ENCODE results near the gene BRI3BP. TPM values are rescaled to one million over a fixed set of nuclear protein-coding genes. Genes with fewer than 3 reads are reported as not detected.

The BRI3BP gene
- total and polyA plus RNA-seq, 2 experiments from 2014 or later: 6.1 to 14.6 TPM

GRCh38 chr12:124947561-124948398 lies 45.7 kb upstream of the BRI3BP start:
- TF ChIP-seq CTCF (IDR thresholded peaks at IDR 0.05; ENCODE audit: poor library complexity) (no peak), EZH2 (IDR thresholded peaks at IDR 0.05; ENCODE audit: borderline replicate concordance) (no peak), EZH2phosphoT487 (IDR thresholded peaks at IDR 0.05; ENCODE audit: low read depth, severe bottlenecking, unreplicated experiment) (no peak)
- Histone ChIP-seq H3K4me2 (no peak overlapping the region), H3K36me3 (replicated peaks; ENCODE audit: insufficient read depth, low read depth) (no peaks in the 10 kb centered on the region), H4K20me1 (ENCODE audit: insufficient read depth, poor library complexity, severe bottlenecking) (no peaks in the 10 kb centered on the region), H3K9me3 (ENCODE audit: low read depth) (no peaks in the 10 kb centered on the region), H2AFZ (no peak overlapping the region), H3K9me2 (replicated peaks; ENCODE audit: insufficient read depth) (no peaks in the 10 kb centered on the region), H3K27ac (no peak overlapping the region), H3K27me3 (no peaks in the 10 kb centered on the region), H3K4me3 (no peak overlapping the region), H3K4me1 (ENCODE audit: insufficient read depth) (no peaks in the 10 kb centered on the region), H3K79me2 (no peaks in the 10 kb centered on the region)
- 96% methylated on average over 20 of the region's 20 CpGs for WGBS (ENCODE audit: low lambda C conversion rate, missing lambda C conversion rate)
- no peak for DNase-seq (ENCODE audit: low spot score)

DNA sequence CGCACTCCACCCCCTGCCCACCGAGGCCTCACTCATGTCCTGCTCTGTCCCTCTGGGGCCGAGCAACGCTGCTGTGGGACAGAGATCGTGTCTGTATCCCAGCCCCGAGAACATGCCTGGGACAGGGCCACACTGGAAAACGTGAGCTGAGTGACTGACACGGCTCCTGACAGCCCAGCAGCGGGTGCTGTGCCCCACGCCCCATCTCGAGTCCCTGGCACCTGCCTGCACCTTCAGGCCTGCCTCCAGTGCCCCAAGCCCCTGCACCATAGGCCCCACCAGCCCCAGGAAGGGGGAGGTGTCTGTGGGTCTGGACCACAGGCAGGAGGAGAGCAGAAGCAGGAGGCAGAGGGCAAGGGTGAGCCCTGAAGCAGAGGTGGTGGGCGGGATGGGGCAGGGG lies 44.4 kb upstream of the BRI3BP start:
- no peak overlapping the region for H3K27ac ChIP-seq
- H3K9me2 ChIP-seq (replicated peaks; ENCODE audit: insufficient read depth): no peaks in the 10 kb centered on the region
- 93% methylated on average over 12 of the region's 12 CpGs for WGBS (ENCODE audit: low lambda C conversion rate, missing lambda C conversion rate)
- TF ChIP-seq CTCF (IDR thresholded peaks at IDR 0.05; ENCODE audit: poor library complexity) (no peak), EZH2phosphoT487 (IDR thresholded peaks at IDR 0.05; ENCODE audit: low read depth, severe bottlenecking, unreplicated experiment) (no peak)
- H3K9me3 ChIP-seq (ENCODE audit: low read depth): no peaks in the 10 kb centered on the region
- no peak overlapping the region for H3K4me3 ChIP-seq
- H3K4me1 ChIP-seq (ENCODE audit: insufficient read depth): no peaks in the 10 kb centered on the region
- no peak for DNase-seq (ENCODE audit: low spot score)
- H3K79me2 ChIP-seq: no peaks in the 10 kb centered on the region
- no peaks in the 10 kb centered on the region for H4K20me1 ChIP-seq (ENCODE audit: insufficient read depth, poor library complexity, severe bottlenecking)
- H3K27me3 ChIP-seq: no peaks in the 10 kb centered on the region
- H3K36me3 ChIP-seq (replicated peaks; ENCODE audit: insufficient read depth, low read depth): no peaks in the 10 kb centered on the region
- no peak overlapping the region for H2AFZ ChIP-seq
- no peak overlapping the region for H3K4me2 ChIP-seq

- H3K9me3 ChIP-seq (ENCODE audit: low read depth): no peaks in the 10 kb centered on the region
- H3K36me3 ChIP-seq (replicated peaks; ENCODE audit: insufficient read depth, low read depth): no peaks in the 10 kb centered on the region
- TF ChIP-seq CTCF (IDR thresholded peaks at IDR 0.05; ENCODE audit: poor library complexity): no peak
- TF ChIP-seq EZH2phosphoT487 (IDR thresholded peaks at IDR 0.05; ENCODE audit: low read depth, severe bottlenecking, unreplicated experiment): no peak
- no peak for TF ChIP-seq EZH2 (IDR thresholded peaks at IDR 0.05; ENCODE audit: borderline replicate concordance)
- H3K4me3 ChIP-seq: no peak overlapping the region
- no peaks in the 10 kb centered on the region for H4K20me1 ChIP-seq (ENCODE audit: insufficient read depth, poor library complexity, severe bottlenecking)
- no peaks in the 10 kb centered on the region for H3K79me2 ChIP-seq
- no peak overlapping the region for H3K4me2 ChIP-seq
- 97% methylated on average over 47 of the region's 47 CpGs for WGBS (ENCODE audit: low lambda C conversion rate, missing lambda C conversion rate)
- no peaks in the 10 kb centered on the region for H3K9me2 ChIP-seq (replicated peaks; ENCODE audit: insufficient read depth)
- H3K27me3 ChIP-seq: no peaks in the 10 kb centered on the region
- H3K27ac ChIP-seq: no peak overlapping the region
- no peak overlapping the region for H2AFZ ChIP-seq
- H3K4me1 ChIP-seq (ENCODE audit: insufficient read depth): no peaks in the 10 kb centered on the region
- DNase-seq (ENCODE audit: low spot score): no peak
These were observed 43.4 kb upstream of the BRI3BP start for GRCh38 chr12:124949779-124950728.
